HK-2 (cell line): ENCODE data around the gene PRKCB.
"Not testable (repeated sequence)": the region's sequence is repeated elsewhere in the genome, so short reads cannot be mapped to it uniquely, and the experiment has no call there.

Experiments used
- DNase-seq: peaks from one replicate; pipeline ENCODE4 v3.0.0-alpha.2; 2018; ENCODE audit not compliant: unreplicated experiment

The PRKCB gene

GRCh38 chr16:23902748-23903414 is 67.1 kb downstream of the PRKCB start:
- no peak for DNase-seq

- DNase-seq, result peak; percentile 45
Observed at GRCh38 chr16:23905027-23905426, 69.2 kb downstream of the PRKCB start.

DNA sequence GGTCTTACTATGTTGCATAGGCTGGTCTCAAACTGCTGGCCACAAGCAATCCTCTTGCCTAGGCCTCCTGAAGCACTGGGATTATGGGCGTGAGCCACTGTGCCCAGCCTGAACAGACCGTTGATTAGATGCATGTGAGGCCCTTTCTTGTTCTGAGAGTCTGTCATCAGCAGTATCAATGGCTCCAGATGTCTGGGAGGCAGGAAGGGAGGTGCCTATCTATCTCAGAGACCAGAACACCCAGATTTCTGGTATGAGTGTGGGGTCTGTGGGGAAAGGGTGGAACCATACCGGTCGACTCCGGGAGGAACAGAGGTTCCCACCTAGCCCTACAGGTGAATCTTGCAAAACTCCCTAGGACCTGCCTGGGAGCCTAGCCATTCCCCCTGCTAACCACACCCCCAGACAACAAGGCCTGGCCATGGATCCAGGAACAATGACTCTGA is 71.7 kb downstream of the PRKCB start:
- DNase-seq, result no peak

GRCh38 chr16:23907903-23908302 is 72.1 kb downstream of the PRKCB start:
- no peak for DNase-seq

DNA sequence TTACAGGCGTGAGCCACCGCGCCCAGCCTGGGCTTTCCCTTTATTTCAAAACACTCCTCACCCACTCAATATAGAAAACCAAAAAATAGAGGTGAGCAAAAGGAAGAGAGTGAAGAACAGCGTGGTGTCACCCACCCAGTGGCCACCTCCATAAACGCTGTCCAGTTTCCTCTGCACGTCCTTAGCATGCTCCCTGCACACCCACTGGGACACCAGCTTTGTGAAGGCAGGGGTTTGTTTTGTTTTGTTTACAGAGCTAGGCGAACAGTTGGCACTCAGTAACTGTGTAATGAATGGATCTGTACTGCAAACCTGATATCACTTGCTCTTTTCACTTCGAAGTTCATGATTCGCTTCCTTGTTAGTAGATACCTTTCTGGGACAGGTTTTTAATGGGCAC is 73.0 kb downstream of the PRKCB start:
- no peak for DNase-seq

GRCh38 chr16:23909792-23910418 is 74.1 kb downstream of the PRKCB start:
- no peak for DNase-seq

- DNase-seq, result no peak
Observed at GRCh38 chr16:23914946-23915530, 79.3 kb downstream of the PRKCB start.

GRCh38 chr16:23916552-23916951 is 80.8 kb downstream of the PRKCB start:
- not testable (repeated sequence) for DNase-seq

- DNase-seq, result no peak
Observed at GRCh38 chr16:23917621-23918020, 81.8 kb downstream of the PRKCB start.

DNA sequence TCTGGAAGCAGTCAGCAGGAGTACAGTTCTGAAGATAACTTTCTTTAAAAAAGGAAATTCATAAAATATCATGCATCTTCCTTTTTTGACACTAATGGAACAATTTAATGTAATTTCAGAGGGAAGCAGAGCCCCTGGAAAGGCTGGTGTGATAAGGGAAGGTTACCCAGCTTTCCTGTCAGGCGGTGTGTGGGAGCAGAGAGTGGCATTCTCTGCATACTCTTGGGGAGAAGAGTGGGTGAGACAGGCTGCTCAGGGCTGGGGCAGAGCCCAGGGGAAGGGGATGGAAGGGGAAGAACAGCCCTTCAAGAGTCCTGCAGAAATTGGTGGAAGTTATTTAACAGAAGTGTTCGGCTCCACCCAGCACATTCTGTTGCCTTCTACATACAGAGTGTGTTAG is 84.7 kb downstream of the PRKCB start:
- no peak for DNase-seq

DNA sequence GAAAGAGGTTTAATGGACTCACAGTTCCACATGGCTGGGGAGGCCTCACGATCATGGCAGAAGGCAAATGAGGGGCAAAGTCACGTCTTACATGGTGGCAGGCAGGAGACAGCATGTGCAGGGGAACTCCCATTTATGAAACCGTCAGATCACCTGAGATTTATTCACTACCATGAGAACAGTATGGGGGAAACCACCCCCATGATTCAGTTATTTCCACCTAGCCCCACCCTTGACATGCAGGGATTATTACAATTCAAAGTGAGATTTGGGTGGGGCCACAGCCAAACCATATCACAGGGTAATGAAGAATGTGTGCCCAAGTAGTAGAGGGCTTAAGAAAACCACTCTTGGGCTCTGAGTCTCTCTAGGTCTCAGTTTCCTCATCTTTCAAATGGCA is 85.1 kb downstream of the PRKCB start:
- no peak for DNase-seq

- DNase-seq, result no peak
Observed at GRCh38 chr16:23922406-23922805, 86.6 kb downstream of the PRKCB start.

- DNase-seq, result no peak
Observed at GRCh38 chr16:23924128-23924527, 88.3 kb downstream of the PRKCB start.

GRCh38 chr16:23927796-23928195 is 92.0 kb downstream of the PRKCB start:
- DNase-seq, result no peak

- DNase-seq, result no peak
Observed at GRCh38 chr16:23929237-23929636, 93.5 kb downstream of the PRKCB start.

DNA sequence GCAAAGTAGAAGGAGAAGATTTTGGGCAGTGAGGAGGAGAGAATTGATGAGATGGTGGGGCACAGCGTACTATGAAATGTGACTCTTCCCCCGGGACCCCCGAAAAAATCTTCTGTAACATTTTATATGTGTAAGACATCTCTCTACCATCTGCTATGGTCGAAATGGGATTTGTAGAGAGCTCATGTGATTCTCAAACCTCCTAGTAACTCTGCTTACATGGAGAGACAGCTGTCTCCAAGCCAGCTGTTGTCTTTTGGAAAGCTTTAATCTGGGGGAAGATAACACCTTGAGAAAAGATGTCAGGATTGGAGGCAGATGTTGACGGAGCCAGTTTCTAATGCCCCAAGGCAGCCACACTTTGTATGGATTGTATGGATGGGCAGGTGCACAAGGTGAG is 94.1 kb downstream of the PRKCB start:
- DNase-seq, result no peak

DNA sequence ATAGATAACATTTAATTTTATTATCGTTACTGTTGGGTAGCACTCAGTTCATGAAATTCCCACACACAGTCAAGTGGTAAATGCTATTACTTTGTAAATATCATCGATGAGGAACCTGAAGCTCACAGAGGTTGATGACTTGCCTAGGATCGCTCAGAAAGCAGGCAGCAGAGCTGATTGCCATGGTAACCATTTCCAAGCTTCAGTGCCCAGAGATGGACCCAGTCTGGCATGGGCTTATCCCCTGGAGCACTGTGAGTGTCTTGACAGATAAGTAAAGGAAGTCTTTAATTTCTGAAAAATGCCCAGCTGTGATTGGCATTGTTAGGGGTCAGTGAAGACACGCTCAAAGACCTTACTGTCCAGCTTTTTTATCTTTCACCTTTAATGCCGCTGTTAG is 95.0 kb downstream of the PRKCB start:
- no peak for DNase-seq

GRCh38 chr16:23931199-23931598 is 95.4 kb downstream of the PRKCB start:
- DNase-seq, result no peak

DNA sequence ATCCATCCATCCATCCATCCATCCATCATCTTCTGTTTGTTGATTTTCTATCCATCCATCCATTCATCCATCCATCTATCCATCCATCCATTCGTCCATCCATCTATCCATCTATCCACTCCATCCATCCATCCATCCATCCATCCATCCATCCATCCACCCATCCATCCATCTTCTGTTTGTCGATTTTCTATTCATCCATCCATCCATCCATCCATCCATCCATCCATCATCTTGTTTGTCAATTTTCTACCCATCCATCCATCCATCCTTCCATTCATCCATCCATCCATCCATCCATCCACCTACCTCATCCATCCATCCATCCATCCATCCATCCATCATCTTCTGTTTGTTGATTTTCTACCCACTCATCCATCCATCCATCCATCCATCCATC is 97.9 kb downstream of the PRKCB start:
- DNase-seq, result not testable (repeated sequence)

- DNase-seq, result no peak
Observed at GRCh38 chr16:23934610-23935236, 98.9 kb downstream of the PRKCB start.

DNA sequence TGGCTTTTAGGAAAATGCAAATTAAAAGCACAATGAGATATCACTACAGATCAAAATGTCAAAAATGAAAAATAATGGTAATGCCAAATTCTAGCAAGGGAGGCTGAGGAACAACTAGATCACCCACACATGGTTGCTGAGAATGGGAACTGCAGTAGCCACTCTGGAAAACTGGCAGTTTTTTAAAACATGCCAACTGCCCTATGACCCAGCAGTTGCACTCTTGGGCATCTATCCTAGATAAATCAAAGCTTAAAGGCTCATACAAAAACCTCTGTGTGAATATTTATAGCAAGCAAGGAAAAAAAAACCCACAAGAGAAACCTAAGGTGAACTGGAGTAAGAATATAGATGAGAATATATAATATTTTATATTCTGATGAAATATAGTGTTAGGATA is 104.3 kb downstream of the PRKCB start:
- DNase-seq, result no peak

GRCh38 chr16:23941025-23941424 is 105.2 kb downstream of the PRKCB start:
- no peak for DNase-seq
